Hepatocyte (in vitro differentiated cells): ENCODE results near the gene RGS18.

ENCODE experiments used
- CTCF ChIP-seq: fragments of 200-600 bp; sonication (generic); IDR thresholded peaks from 2 replicates; pipeline ENCODE4 v1.5.1; 2016; ENCODE audit warnings: antibody characterized with exemption, mild to moderate bottlenecking; ENCODE audit not compliant: poor library complexity
- EZH2 ChIP-seq: fragments of 200-600 bp; sonication (generic); IDR thresholded peaks from 2 replicates; pipeline ENCODE4 v1.6.1; 2016; ENCODE audit warnings: antibody characterized with exemption, mild to moderate bottlenecking, borderline replicate concordance
- EZH2phosphoT487 ChIP-seq: fragments of 200-600 bp; sonication (generic); IDR thresholded peaks from one replicate; pipeline ENCODE4 v1.6.1; 2018; ENCODE audit warnings: antibody characterized with exemption, mild to moderate bottlenecking, low read depth, moderate library complexity; ENCODE audit not compliant: unreplicated experiment, severe bottlenecking

GRCh38 chr1:192119701-192120100, 38.6 kb upstream of the RGS18 start:
- no peak for TF ChIP-seq CTCF
- no peak for TF ChIP-seq EZH2
- TF ChIP-seq EZH2phosphoT487: no peak
